ENCODE measurements around the gene CDKAL1.
"Not testable (repeated sequence)": the region's sequence is repeated elsewhere in the genome, so short reads cannot be mapped to it uniquely, and the experiment has no call there.

Gene CDKAL1

DNA sequence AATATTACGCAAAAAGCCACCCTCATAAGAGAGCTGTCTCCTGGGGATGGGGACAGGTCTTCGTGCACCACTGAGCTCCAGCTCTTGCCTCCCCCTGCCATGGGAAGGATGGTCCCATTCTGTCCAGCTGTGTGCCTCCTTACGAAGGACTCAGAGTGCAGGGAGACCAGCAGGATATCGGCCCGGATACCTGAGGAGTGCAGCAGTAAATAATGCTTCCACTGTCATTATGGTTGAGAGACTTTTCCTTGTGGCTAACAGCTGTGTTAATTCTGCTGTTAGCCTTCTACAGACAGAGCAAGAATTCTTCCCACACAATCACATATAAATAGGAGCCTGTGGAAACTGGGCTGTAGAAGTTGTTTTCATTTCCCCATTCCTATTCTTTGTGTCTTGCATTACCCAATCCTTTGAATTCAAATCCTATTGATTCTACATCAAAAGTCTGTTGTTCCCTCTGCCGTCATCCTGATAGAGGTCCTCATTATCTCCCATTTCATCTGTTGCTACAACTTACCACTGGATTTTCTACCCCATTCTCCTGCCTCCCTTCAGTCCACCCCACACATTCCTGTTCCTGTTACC is 694.7 kb downstream of the CDKAL1 start:
- Histone ChIP-seq H3K4me3 (ENCODE audit: low read depth, low read length) (no peak overlapping the region), H3K36me3 (ENCODE audit: control insufficient read depth, insufficient read depth, low read length) (no peaks in the 10 kb centered on the region), H3K27ac (ENCODE audit: low read depth, low read length) (no peak overlapping the region), H3K27me3 (ENCODE audit: control insufficient read depth, insufficient read depth, low read length) (no peaks in the 10 kb centered on the region), H3K4me1 (ENCODE audit: control insufficient read depth, insufficient read depth, low read length) (no peaks in the 10 kb centered on the region), H3K9me3 (ENCODE audit: control insufficient read depth, insufficient read depth, low read length) (peaks cover 2% of the 10 kb centered on the region; the same call in 1 of the 2 replicates), H3K9ac (ENCODE audit: low read depth, low read length) (no peak overlapping the region)

DNA sequence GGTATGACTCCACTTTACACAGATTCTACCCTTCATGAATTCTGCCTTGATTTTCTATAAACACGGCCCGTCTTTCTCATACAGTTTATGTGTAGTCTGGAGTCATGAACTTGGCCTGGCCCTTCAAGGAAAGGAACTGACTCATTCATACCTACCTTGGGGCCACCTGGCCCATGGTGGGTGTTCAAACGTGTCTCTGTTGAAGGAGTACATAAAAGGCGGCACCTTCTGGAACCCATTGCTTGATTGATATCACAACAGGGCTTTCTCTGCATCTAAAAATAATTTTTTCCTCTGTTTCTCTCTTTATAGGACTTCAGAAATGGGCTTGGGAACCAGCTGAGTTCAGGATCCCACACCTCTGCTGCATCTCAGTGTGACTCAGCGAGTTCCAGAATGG is 696.3 kb downstream of the CDKAL1 start:
- H3K27ac ChIP-seq (ENCODE audit: low read depth, low read length) = no peak overlapping the region
- no peaks in the 10 kb centered on the region for H3K36me3 ChIP-seq (ENCODE audit: control insufficient read depth, insufficient read depth, low read length)
- peaks cover 9% of the 10 kb centered on the region for H3K4me1 ChIP-seq (ENCODE audit: control insufficient read depth, insufficient read depth, low read length)
- peaks cover 6% of the 10 kb centered on the region; the same call in 1 of the 2 replicates for H3K9me3 ChIP-seq (ENCODE audit: control insufficient read depth, insufficient read depth, low read length)
- no peak overlapping the region for H3K4me3 ChIP-seq (ENCODE audit: low read depth, low read length)
- H3K27me3 ChIP-seq (ENCODE audit: control insufficient read depth, insufficient read depth, low read length) = no peaks in the 10 kb centered on the region
- H3K9ac ChIP-seq (ENCODE audit: low read depth, low read length) = no peak overlapping the region

DNA sequence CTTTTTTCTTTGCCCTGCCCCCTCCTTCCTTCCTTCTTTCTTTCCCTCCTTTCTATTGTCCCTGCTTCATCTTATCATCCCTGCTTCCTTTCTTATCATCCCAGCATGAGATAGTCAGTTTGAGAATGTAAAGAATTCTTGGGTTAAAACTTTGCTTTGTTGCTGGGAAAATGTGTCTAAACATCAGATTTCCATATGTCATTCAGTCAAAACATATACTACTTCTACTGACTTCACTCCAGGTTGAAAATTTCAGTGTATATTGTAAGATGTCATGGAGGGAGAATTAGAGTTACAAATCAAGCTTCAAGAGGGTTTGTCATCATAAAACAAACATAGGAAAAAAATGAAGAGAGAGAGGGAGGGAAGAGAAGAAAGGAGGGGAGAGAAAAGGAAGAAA is 700.9 kb downstream of the CDKAL1 start:
- Histone ChIP-seq H3K9me3 (ENCODE audit: control insufficient read depth, insufficient read depth, low read length) (peaks cover 13% of the 10 kb centered on the region; the same call in 1 of the 2 replicates), H3K4me1 (ENCODE audit: control insufficient read depth, insufficient read depth, low read length) (peaks cover 12% of the 10 kb centered on the region), H3K9ac (ENCODE audit: low read depth, low read length) (no peak overlapping the region), H3K4me3 (ENCODE audit: low read depth, low read length) (no peak overlapping the region), H3K27me3 (ENCODE audit: control insufficient read depth, insufficient read depth, low read length) (no peaks in the 10 kb centered on the region), H3K27ac (ENCODE audit: low read depth, low read length) (no peak overlapping the region), H3K36me3 (ENCODE audit: control insufficient read depth, insufficient read depth, low read length) (no peaks in the 10 kb centered on the region)

DNA sequence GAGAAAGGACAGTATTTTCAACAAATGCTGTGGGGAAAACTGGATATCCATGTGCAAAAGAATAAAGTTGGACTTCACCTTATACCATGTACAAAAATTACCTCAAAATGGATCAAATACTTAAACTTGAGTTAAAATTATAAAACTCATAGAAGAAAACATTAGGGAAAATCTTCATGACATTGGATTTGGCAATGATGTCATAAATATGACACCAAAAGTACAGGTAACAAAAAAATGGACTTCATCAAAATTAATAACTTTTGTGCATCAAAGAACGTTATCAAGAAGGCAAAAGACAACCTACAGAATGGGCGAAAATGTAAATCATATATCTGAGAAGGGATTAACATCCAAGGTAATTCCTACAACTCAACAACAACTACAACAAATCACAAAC is 704.0 kb downstream of the CDKAL1 start:
- no peak overlapping the region for H3K4me3 ChIP-seq (ENCODE audit: low read depth, low read length)
- no peaks in the 10 kb centered on the region for H3K36me3 ChIP-seq (ENCODE audit: control insufficient read depth, insufficient read depth, low read length)
- peaks cover 12% of the 10 kb centered on the region for H3K4me1 ChIP-seq (ENCODE audit: control insufficient read depth, insufficient read depth, low read length)
- no peaks in the 10 kb centered on the region for H3K27me3 ChIP-seq (ENCODE audit: control insufficient read depth, insufficient read depth, low read length)
- no peak overlapping the region for H3K9ac ChIP-seq (ENCODE audit: low read depth, low read length)
- no peak overlapping the region for H3K27ac ChIP-seq (ENCODE audit: low read depth, low read length)
- H3K9me3 ChIP-seq (ENCODE audit: control insufficient read depth, insufficient read depth, low read length) = peaks cover 13% of the 10 kb centered on the region; the same call in 1 of the 2 replicates

DNA sequence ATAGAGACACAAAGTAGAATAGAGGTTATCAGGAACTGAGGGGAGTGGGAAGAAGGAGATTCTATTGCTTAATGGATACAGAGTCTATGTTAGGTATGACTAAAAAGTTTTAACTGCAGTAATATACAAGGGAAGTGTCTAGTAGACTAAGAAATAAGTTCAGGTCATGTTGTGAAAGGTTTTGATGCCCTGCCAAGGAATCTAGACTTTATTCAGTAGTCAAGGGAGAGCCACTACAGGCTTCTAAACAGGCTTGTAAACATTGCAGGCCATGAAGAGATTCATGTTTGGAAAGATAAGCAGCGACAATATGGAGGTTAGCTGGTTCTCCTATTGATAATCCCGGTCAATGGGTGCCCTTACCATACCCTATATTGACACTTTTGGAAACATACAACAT is 706.5 kb downstream of the CDKAL1 start:
- no peak overlapping the region for H3K4me3 ChIP-seq (ENCODE audit: low read depth, low read length)
- no peaks in the 10 kb centered on the region for H3K27me3 ChIP-seq (ENCODE audit: control insufficient read depth, insufficient read depth, low read length)
- no peak overlapping the region for H3K27ac ChIP-seq (ENCODE audit: low read depth, low read length)
- H3K4me1 ChIP-seq (ENCODE audit: control insufficient read depth, insufficient read depth, low read length) = peaks cover 1% of the 10 kb centered on the region; the same call in 1 of the 2 replicates
- peaks cover 6% of the 10 kb centered on the region; the same call in 1 of the 2 replicates for H3K9me3 ChIP-seq (ENCODE audit: control insufficient read depth, insufficient read depth, low read length)
- no peak overlapping the region for H3K9ac ChIP-seq (ENCODE audit: low read depth, low read length)
- no peaks in the 10 kb centered on the region for H3K36me3 ChIP-seq (ENCODE audit: control insufficient read depth, insufficient read depth, low read length)

DNA sequence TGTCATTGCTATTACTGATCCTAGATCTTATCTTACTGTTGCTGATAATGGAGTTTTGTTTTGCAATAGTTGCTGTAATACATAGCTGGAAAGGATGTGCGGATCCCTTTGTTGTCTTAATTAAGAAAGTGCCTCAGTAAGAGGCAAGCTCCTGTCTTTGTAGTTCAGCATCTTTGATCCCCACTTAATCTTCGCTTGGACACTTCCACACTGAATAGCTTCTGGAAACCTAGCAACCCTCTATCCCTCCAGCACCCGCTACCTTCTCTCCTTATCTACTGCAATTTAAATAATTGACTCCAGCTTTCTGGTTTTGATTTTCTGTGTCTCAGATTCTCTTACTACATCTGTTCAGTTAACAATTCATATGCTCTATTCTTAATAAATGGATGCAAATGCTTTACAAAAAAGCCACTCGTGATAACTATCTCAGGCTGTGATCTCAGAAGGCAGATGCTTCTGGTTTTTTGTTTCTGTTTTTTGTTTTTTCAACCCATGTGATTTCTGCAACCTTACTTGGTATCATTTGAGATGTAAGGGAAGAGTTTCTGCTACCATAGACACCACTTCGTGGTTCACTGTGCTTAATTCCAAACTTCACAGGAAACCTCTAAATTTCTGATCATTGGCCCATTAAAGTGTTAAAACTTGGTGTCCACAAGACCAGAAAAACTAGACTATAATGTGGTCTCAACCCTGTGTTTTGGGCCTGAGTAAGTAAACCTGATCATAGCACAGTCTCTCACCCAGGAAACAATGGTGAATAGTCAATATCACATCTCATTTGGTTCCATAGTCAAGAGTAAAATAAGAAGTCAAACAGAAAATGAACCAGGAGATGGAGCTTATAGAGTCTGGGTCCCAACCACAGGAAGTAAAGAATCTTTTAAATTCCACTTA is 707.2 kb downstream of the CDKAL1 start:
- H3K36me3 ChIP-seq (ENCODE audit: control insufficient read depth, insufficient read depth, low read length) = no peaks in the 10 kb centered on the region
- no peaks in the 10 kb centered on the region for H3K4me1 ChIP-seq (ENCODE audit: control insufficient read depth, insufficient read depth, low read length)
- H3K27me3 ChIP-seq (ENCODE audit: control insufficient read depth, insufficient read depth, low read length) = no peaks in the 10 kb centered on the region
- H3K27ac ChIP-seq (ENCODE audit: low read depth, low read length) = no peak overlapping the region
- peaks cover 6% of the 10 kb centered on the region; the same call in 1 of the 2 replicates for H3K9me3 ChIP-seq (ENCODE audit: control insufficient read depth, insufficient read depth, low read length)
- H3K4me3 ChIP-seq (ENCODE audit: low read depth, low read length) = no peak overlapping the region
- no peak overlapping the region for H3K9ac ChIP-seq (ENCODE audit: low read depth, low read length)

DNA sequence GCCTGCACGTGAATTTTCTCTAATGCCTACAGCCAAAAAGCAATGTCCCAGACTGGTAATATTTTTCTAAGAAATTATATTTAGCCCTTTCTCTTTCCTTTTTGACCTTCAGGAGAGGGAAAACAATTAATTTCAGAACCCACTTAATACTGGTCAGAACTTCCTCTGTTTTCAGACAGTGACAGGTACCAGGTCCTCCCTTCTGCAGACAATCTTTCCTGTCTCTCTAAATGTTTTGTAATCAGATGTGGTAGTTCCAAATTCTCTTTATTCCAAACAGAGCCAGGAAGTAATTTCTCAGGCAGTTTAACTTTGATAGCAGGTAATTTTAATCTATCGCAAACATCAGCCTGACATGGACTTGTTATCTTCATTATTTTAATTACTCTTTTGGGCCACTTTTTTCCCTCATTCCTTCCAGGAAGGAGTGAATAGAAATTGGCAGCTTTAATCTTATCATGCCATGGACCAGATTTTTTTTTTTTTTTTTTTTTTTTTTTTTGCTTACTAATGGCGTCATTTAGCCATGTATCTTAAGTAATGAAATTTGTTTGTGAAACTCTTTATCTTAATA is 710.7 kb downstream of the CDKAL1 start:
- H3K4me3 ChIP-seq (ENCODE audit: low read depth, low read length) = no peak overlapping the region
- H3K9ac ChIP-seq (ENCODE audit: low read depth, low read length) = no peak overlapping the region
- no peaks in the 10 kb centered on the region for H3K4me1 ChIP-seq (ENCODE audit: control insufficient read depth, insufficient read depth, low read length)
- no peaks in the 10 kb centered on the region; the same call in 1 of the 2 replicates for H3K9me3 ChIP-seq (ENCODE audit: control insufficient read depth, insufficient read depth, low read length)
- no peak overlapping the region for H3K27ac ChIP-seq (ENCODE audit: low read depth, low read length)
- no peaks in the 10 kb centered on the region for H3K36me3 ChIP-seq (ENCODE audit: control insufficient read depth, insufficient read depth, low read length)
- no peaks in the 10 kb centered on the region for H3K27me3 ChIP-seq (ENCODE audit: control insufficient read depth, insufficient read depth, low read length)

DNA sequence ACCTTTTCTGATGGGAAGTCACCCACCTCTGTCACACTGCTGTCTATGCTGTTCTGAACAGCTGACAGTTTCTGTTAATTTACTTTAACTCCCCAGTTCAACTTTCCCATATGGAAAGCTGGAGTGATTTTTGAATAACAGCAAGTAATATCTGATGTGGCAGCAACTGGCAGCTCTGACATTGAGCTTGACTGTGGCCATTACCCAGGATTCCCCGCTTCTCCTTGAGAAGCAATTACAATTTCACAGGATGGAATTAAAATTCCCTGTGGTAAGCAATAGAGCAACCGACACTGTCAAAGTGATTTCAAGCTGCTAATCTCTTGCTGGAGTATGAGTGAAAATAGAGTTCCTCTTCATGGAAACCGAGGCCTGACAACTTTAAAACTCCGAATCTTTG is 711.2 kb downstream of the CDKAL1 start:
- Histone ChIP-seq H3K27me3 (ENCODE audit: control insufficient read depth, insufficient read depth, low read length) (no peaks in the 10 kb centered on the region), H3K9ac (ENCODE audit: low read depth, low read length) (no peak overlapping the region), H3K27ac (ENCODE audit: low read depth, low read length) (no peak overlapping the region), H3K9me3 (ENCODE audit: control insufficient read depth, insufficient read depth, low read length) (peaks cover under 1% of the 10 kb centered on the region; the same call in 1 of the 2 replicates), H3K36me3 (ENCODE audit: control insufficient read depth, insufficient read depth, low read length) (no peaks in the 10 kb centered on the region), H3K4me3 (ENCODE audit: low read depth, low read length) (no peak overlapping the region), H3K4me1 (ENCODE audit: control insufficient read depth, insufficient read depth, low read length) (no peaks in the 10 kb centered on the region)

DNA sequence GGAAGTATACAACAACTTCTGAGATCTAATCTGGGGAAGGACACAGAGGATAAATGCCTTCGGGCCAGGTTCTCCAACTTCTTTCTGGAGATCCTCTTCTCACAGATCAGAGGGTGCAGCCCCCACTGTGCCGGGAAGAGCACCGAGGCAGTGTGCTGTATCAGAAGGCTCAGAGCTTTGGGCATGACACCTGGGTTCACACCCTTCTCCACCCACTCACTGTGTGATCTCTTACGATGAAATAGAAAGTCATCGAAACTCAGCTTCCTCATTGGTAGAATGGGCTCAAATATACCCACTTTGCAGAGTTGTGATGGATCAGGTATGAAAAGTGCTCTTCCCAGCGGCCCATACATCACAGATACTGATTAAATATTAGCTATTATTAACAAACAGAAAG is 711.8 kb downstream of the CDKAL1 start:
- no peak overlapping the region for H3K9ac ChIP-seq (ENCODE audit: low read depth, low read length)
- H3K9me3 ChIP-seq (ENCODE audit: control insufficient read depth, insufficient read depth, low read length) = peaks cover 2% of the 10 kb centered on the region; the same call in 1 of the 2 replicates
- no peaks in the 10 kb centered on the region for H3K4me1 ChIP-seq (ENCODE audit: control insufficient read depth, insufficient read depth, low read length)
- H3K4me3 ChIP-seq (ENCODE audit: low read depth, low read length) = no peak overlapping the region
- H3K36me3 ChIP-seq (ENCODE audit: control insufficient read depth, insufficient read depth, low read length) = no peaks in the 10 kb centered on the region
- no peak overlapping the region for H3K27ac ChIP-seq (ENCODE audit: low read depth, low read length)
- H3K27me3 ChIP-seq (ENCODE audit: control insufficient read depth, insufficient read depth, low read length) = no peaks in the 10 kb centered on the region

DNA sequence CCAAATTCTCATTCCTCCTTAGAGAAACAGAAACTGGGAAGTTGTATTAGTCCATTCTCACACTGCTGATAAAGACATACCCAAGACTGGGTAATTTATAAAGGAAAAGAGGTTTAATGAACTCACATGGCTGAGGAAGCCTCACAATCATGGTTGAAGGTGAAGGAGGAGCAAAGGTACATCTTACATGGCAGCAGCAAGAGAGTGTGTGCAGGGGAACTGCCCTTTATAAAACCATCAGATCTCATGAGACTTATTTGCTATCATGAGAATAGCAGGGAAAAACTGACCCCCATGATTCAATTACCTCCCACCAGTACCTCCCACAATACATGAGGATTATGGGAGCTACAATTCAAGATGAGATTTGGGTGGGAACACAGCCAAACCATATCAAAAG is 720.2 kb downstream of the CDKAL1 start:
- H3K4me3 ChIP-seq (ENCODE audit: low read depth, low read length); H3K27me3 ChIP-seq (ENCODE audit: control insufficient read depth, insufficient read depth, low read length); H3K9ac ChIP-seq (ENCODE audit: low read depth, low read length); H3K36me3 ChIP-seq (ENCODE audit: control insufficient read depth, insufficient read depth, low read length); H3K27ac ChIP-seq (ENCODE audit: low read depth, low read length); H3K9me3 ChIP-seq (ENCODE audit: control insufficient read depth, insufficient read depth, low read length); H3K4me1 ChIP-seq (ENCODE audit: control insufficient read depth, insufficient read depth, low read length): not testable (repeated sequence)

DNA sequence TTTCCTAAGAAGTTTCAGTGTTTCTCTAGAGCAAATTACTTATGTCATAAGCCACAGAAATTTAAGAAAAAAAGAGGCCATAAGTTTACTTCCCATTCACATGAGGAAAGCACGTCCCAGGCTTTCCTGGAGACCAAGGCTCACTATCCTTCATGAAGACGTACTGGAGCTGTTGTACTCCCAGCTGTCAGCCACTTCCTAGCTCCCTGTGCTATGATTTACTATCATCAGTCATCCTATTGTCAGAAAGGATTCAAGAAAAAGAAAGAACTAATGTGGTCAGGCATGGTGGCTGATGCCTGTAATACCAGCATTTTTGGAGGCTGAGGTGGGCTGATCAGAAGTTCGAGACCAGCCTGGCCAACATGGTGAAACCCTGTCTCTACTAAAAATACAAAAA is 721.9 kb downstream of the CDKAL1 start:
- H3K36me3 ChIP-seq (ENCODE audit: control insufficient read depth, insufficient read depth, low read length) = no peaks in the 10 kb centered on the region
- no peak overlapping the region for H3K9ac ChIP-seq (ENCODE audit: low read depth, low read length)
- no peaks in the 10 kb centered on the region for H3K4me1 ChIP-seq (ENCODE audit: control insufficient read depth, insufficient read depth, low read length)
- no peaks in the 10 kb centered on the region for H3K9me3 ChIP-seq (ENCODE audit: control insufficient read depth, insufficient read depth, low read length)
- H3K27me3 ChIP-seq (ENCODE audit: control insufficient read depth, insufficient read depth, low read length) = no peaks in the 10 kb centered on the region
- H3K4me3 ChIP-seq (ENCODE audit: low read depth, low read length) = no peak overlapping the region
- no peak overlapping the region for H3K27ac ChIP-seq (ENCODE audit: low read depth, low read length)

All from HUES48 (cell line).